Mucosa of descending colon (tissue), 3 donors: ENCODE measurements around the gene SPATS2. TPM values are rescaled to one million over a fixed set of nuclear protein-coding genes. Genes with fewer than 3 reads are reported as not detected.

ENCODE experiments used
- ATAC-seq: fragments of 200-7000 bp; cut with Tn5 transposase; one replicate; pipeline ENCODE4 v1.9.1; 2020; ENCODE audit warnings: mild to moderate bottlenecking, moderate library complexity
- DNase-seq, 3 donors: peaks; one replicate each; pipeline ENCODE4 v3.0.0-alpha.2; 2020
- H3K36me3 ChIP-seq: fragments of 200-600 bp; one replicate; pipeline ENCODE4 v1.8.0; 2021; ENCODE audit warnings: low read depth, mild to moderate bottlenecking
- H3K4me1 ChIP-seq: fragments of 200-600 bp; one replicate; pipeline ENCODE4 v1.8.0; 2021; ENCODE audit warnings: low read depth, mild to moderate bottlenecking
- H3K4me3 ChIP-seq: fragments of 200-600 bp; one replicate; pipeline ENCODE4 v1.8.0; 2021; ENCODE audit warnings: mild to moderate bottlenecking
- H3K9me3 ChIP-seq: fragments of 200-600 bp; one replicate; pipeline ENCODE4 v1.8.0; 2021; ENCODE audit warnings: mild to moderate bottlenecking
- intact Hi-C, 2 donors: fragments of 100-400 bp; cut with DNase I in 1 of 2; cut with micrococcal nuclease in 1 of 2; formaldehyde crosslinking; loops; one replicate each; pipeline versions ENCODE4 v1.11.0 to v1.11.1; 2022; cut with DNase I, micrococcal nuclease
- total RNA-seq, 3 donors: library from RNA; stranded (reverse); fragmentation: NEBNext Ultra II Directional in 2 of 3; extraction: Animal tissue kit (Norgen Biotek cat#: 25700) in 2 of 3; gene quantifications; one replicate each; pipeline versions ENCODE4 v1.2.1 to v1.2.4, GENCODE V29; 2021 to 2023
- TF ChIP-seq, protein P1 (sequence below): fragments of 200-600 bp; IDR thresholded peaks from one replicate; pipeline ENCODE4 v1.8.0; 2022; ENCODE audit warnings: antibody characterized with exemption, mild to moderate bottlenecking
- donor health status: DM: no; HTN: no; CAD: no; lungs with moderate emphysema.
- donor health status: DM: no; HTN: no; CAD: no.
- donor health status: DM: no; HTN: yes; CAD: no.

The SPATS2 gene
- total RNA-seq, 3 donors from 2014 or later: 15.0 to 19.8 (median 18.3) TPM

DNA sequence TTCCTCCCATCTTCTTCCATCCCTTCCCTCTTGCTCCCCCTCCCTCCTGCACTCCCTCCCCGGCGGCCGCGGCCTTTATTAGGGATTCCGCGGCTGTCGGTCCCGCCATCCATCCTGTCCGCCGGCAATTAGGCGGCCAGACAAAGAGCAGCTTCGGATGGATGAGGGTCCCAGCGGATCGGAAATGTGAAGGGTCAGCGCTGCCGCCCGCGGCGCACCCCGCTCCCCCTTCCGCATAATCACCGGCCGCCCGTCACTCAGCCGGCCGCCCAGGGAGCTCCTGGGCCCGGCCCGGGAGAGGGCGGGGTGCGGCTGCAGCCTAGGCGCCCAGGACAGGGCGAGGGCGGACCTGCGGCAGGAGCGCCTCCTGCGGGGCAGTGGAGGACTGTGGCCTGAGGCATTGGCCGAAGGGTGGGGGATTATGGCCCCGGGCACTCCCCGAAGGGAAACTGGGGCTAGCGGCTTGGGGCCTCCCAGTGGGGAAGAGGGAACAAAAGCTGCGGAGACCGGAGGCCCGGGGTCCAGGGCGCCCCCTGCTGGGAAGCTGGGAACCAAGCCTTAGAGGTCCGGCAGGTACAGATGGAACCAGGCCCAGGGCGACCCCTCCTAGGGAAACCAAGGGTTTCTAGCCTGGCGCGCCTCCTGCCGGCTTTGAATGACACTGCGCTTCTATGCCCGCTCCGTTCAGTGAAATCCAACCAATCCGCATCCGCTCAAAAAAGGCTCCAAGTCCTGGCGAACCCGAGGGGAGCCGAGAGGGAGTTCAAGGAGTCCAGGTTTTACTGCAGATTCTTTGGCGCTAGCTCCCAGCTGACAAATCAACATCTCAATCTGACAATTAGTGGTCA lies 25.0 kb upstream of the SPATS2 start:
- TF ChIP-seq, protein P1, sequence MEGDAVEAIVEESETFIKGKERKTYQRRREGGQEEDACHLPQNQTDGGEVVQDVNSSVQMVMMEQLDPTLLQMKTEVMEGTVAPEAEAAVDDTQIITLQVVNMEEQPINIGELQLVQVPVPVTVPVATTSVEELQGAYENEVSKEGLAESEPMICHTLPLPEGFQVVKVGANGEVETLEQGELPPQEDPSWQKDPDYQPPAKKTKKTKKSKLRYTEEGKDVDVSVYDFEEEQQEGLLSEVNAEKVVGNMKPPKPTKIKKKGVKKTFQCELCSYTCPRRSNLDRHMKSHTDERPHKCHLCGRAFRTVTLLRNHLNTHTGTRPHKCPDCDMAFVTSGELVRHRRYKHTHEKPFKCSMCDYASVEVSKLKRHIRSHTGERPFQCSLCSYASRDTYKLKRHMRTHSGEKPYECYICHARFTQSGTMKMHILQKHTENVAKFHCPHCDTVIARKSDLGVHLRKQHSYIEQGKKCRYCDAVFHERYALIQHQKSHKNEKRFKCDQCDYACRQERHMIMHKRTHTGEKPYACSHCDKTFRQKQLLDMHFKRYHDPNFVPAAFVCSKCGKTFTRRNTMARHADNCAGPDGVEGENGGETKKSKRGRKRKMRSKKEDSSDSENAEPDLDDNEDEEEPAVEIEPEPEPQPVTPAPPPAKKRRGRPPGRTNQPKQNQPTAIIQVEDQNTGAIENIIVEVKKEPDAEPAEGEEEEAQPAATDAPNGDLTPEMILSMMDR: peak; percentile 84
- ATAC-seq (peak; percentile 80), DNase-seq (peak; percentile 83 to 88 (median 86))
- H3K4me1 ChIP-seq: peaks cover 47% of the 10 kb centered on the region
- intact Hi-C loops: loop anchor here in 1 of 2 donors (10.0 kb wide), 1 partner anchor 57 kb away; no protein-coding TSS in a partner anchor
- no peak overlapping the region for H3K4me3 ChIP-seq
- no peaks in the 10 kb centered on the region for H3K36me3 ChIP-seq
- no peaks in the 10 kb centered on the region for H3K9me3 ChIP-seq

DNA sequence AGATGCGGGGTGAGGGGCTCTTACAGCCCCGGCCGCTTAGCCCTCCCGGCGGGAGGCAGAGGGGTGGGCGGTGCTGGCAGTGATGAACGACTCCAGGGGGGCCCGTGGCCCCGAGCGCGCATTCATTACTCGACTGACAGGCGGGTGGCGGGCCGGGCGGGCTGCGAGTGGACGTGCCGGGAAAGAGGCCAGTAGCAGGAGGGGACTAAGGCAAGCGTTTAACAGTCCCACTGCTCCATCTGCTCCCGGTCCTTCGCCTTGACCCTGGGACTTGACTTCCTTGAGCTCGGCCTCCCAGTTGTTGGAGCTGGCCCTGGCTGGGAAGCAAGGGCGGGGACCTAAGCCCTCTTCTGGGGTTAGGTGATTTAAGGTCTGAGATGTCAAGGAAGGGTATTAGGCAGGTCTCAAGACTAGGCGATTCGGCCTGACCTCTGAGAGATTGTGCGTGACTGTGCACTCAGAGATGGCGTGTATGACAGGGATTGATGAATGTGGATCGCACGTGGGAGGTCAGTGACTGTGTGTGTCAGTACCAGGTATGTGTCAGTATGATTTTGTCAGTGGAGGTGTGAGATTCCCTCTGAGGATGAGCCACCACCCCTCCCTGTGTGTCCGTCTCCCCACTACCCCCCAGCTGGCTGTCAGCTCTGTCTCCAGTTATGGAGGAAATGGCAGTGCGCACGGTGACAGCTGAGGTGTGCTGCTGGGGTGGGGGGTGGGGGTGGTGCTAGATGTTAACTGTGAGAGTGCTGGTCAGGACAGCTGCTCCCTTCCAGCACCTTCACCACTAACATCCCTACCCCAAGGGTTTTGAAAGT lies 24.1 kb upstream of the SPATS2 start:
- DNase-seq: no peak
- no peak for ATAC-seq
- TF ChIP-seq, protein P1: no peak
- no peaks in the 10 kb centered on the region for H3K36me3 ChIP-seq
- intact Hi-C loops: loop anchor here in 1 of 2 donors (10.0 kb wide), 1 partner anchor 58 kb away; no protein-coding TSS in a partner anchor
- H3K9me3 ChIP-seq: no peaks in the 10 kb centered on the region
- peaks cover 55% of the 10 kb centered on the region for H3K4me1 ChIP-seq
- H3K4me3 ChIP-seq: no peak overlapping the region

DNA sequence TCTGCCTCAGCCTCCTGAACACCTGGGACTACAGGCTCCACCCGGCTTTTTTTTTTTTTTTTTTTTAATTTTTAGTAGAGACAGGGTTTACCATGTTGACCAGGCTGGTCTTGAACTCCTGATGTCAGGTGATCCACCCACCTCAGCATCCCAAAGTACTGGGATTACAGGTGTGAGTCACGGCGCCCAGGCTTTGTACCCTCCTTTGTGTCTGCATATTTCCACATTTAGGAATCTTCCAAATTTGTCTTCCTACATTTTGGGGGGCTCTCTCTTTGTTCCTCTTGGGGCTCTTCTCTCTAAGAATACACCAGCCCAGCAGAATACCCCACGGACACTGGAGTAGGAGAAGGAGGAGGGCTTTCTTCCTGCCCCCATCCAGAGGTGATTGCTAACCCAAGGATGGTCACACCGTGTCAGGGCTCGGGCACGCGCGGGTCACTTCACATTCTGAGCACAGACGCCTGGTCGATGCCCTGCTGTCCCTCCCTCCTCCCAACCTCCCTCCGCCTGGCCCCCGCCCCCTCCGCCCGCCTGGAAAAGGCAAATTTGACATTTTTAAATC lies 22.7 kb upstream of the SPATS2 start:
- intact Hi-C loops: loop anchor here in 1 of 2 donors (10.0 kb wide), 1 partner anchor 60 kb away; no protein-coding TSS in a partner anchor
- TF ChIP-seq, protein P1: no peak
- no peak overlapping the region for H3K4me3 ChIP-seq
- ATAC-seq: no peak
- H3K36me3 ChIP-seq: no peaks in the 10 kb centered on the region
- DNase-seq: no peak
- H3K4me1 ChIP-seq: peaks cover 51% of the 10 kb centered on the region
- no peaks in the 10 kb centered on the region for H3K9me3 ChIP-seq

DNA sequence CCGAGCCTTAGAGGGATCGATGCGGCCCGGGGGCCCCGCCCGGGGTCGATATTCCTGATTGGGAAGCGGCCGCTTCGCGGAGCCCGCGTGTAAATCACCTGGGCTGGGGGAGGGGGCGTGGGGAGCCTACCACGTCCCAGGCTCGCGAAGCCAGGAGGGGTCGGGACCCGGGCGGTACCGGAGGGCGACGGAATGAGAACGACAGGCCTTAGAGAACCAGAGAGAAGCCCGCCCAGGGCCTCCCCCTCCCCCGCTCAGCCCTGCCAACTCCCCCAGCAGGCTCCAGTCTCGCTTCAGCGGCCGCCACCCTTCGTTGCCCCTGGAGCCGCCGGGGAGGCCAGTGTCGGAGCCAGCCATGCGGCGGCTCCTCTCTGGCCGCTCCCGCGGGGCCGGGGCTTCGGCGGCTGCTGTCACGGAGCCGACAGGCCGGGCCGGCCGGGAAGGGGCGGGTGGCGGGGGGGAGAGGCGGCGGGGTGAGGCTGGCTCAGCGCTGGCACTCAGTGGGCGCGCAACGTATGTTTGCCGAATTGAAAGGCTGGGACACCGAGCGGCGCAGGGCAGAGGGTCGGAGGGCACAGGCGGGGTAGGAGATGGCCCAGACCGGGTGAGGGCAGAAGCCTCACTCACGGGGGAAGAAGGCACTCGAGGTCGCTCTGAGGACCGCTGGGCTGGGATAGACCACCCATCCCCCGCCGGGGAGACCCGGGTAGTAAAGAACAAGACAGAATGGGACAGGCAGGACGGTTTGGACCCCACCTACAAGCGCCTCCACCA lies 22.0 kb upstream of the SPATS2 start:
- intact Hi-C loops: loop anchor here in 1 of 2 donors (10.0 kb wide), 1 partner anchor 60 kb away; no protein-coding TSS in a partner anchor
- Histone ChIP-seq H3K4me1 (peaks cover 51% of the 10 kb centered on the region), H3K36me3 (no peaks in the 10 kb centered on the region), H3K9me3 (no peaks in the 10 kb centered on the region), H3K4me3 (no peak overlapping the region)
- no peak for ATAC-seq
- no peak for DNase-seq
- TF ChIP-seq, protein P1: no peak
